GM19239 (cell line): ENCODE measurements around the gene SHLD2.
"Not testable (repeated sequence)": the region's sequence is repeated elsewhere in the genome, so short reads cannot be mapped to it uniquely, and the experiment has no call there.

Experiments used
- DNase-seq: peaks from one replicate; pipeline ENCODE4 v3.0.0; 2011; ENCODE audit warnings: low spot score; ENCODE audit not compliant: insufficient read length
- FAIRE-seq: peaks from 2 replicates; lab custom pipeline; 2011; peaks lifted over from hg19 to GRCh38; lab: Jason Lieb, UNC

The SHLD2 gene

GRCh38 chr10:87191841-87192240 is 96.8 kb downstream of the SHLD2 start:
- FAIRE-seq, DNase-seq: not testable (repeated sequence)

GRCh38 chr10:87200924-87201323 is 105.9 kb downstream of the SHLD2 start:
- peak; percentile 89 for FAIRE-seq
- DNase-seq = not testable (repeated sequence)

GRCh38 chr10:87204801-87205200 is 109.8 kb downstream of the SHLD2 start:
- FAIRE-seq, DNase-seq: not testable (repeated sequence)

GRCh38 chr10:87206922-87207321 is 111.9 kb downstream of the SHLD2 start:
- not testable (repeated sequence) for DNase-seq, FAIRE-seq

GRCh38 chr10:87210309-87210708 is 115.3 kb downstream of the SHLD2 start:
- not testable (repeated sequence) for FAIRE-seq, DNase-seq

GRCh38 chr10:87211848-87212247 is 116.8 kb downstream of the SHLD2 start:
- not testable (repeated sequence) for DNase-seq, FAIRE-seq

- not testable (repeated sequence) for DNase-seq, FAIRE-seq
Observed at GRCh38 chr10:87213150-87213765, 118.3 kb downstream of the SHLD2 start.

- FAIRE-seq, DNase-seq: not testable (repeated sequence)
Observed at GRCh38 chr10:87213806-87214205, 118.8 kb downstream of the SHLD2 start.

GRCh38 chr10:87216120-87216519 is 121.1 kb downstream of the SHLD2 start:
- FAIRE-seq, DNase-seq: not testable (repeated sequence)

- FAIRE-seq = not testable (repeated sequence)
Observed at GRCh38 chr10:87219370-87219769, 124.4 kb downstream of the SHLD2 start.

GRCh38 chr10:87222789-87223188 is 127.8 kb downstream of the SHLD2 start:
- not testable (repeated sequence) for FAIRE-seq

More at GRCh38 chr10:87219370-87219769, 124.4 kb downstream of the SHLD2 start:
- DNase-seq = not testable (repeated sequence)

GRCh38 chr10:87225148-87225547 is 130.1 kb downstream of the SHLD2 start, which contains the start of gene NUTM2A:
TSS of gene NUTM2A (plus strand) at chr10:87225448. CDS start at chr10:87225831, 383 bp downstream.
- not testable (repeated sequence) for DNase-seq, FAIRE-seq

More at GRCh38 chr10:87222789-87223188, 127.8 kb downstream of the SHLD2 start:
- DNase-seq = not testable (repeated sequence)

GRCh38 chr10:87228247-87228646 is 133.2 kb downstream of the SHLD2 start:
- not testable (repeated sequence) for FAIRE-seq

GRCh38 chr10:87229211-87229610 is 134.2 kb downstream of the SHLD2 start:
- not testable (repeated sequence) for FAIRE-seq

More at GRCh38 chr10:87228247-87228646, 133.2 kb downstream of the SHLD2 start:
- DNase-seq = not testable (repeated sequence)

GRCh38 chr10:87234854-87235253 is 139.8 kb downstream of the SHLD2 start:
- FAIRE-seq, DNase-seq: not testable (repeated sequence)

More at GRCh38 chr10:87229211-87229610, 134.2 kb downstream of the SHLD2 start:
- DNase-seq = not testable (repeated sequence)

GRCh38 chr10:87237244-87237643 is 142.2 kb downstream of the SHLD2 start:
- FAIRE-seq = not testable (repeated sequence)

GRCh38 chr10:87239346-87239808 is 144.4 kb downstream of the SHLD2 start:
- not testable (repeated sequence) for DNase-seq, FAIRE-seq

More at GRCh38 chr10:87237244-87237643, 142.2 kb downstream of the SHLD2 start:
- DNase-seq = not testable (repeated sequence)
